Upper lobe of left lung (tissue), 4 donors: Measurements from ENCODE around the gene HSP90B1.

ENCODE experiments used
- CTCF ChIP-seq, 6 experiments: fragments of 450-650 bp in 4 of 6; fragments of 200-600 bp in 2 of 6; sonication (generic) in 2 of 6; IDR thresholded peaks; one replicate each; pipeline ENCODE4 v1.5.1; 2016 to 2019; ENCODE audit warnings: antibody characterized with exemption in 6 of 6
- EP300 ChIP-seq, 4 donors: sonication (generic); formaldehyde crosslinking; IDR thresholded peaks; one replicate each; pipeline ENCODE4 v1.5.1; 2017; ENCODE audit warnings: antibody characterized with exemption in 4 of 4, control low read depth in 2 of 4
- POLR2A ChIP-seq, 4 donors: fragments of 450-650 bp; IDR thresholded peaks; one replicate each; pipeline ENCODE4 v1.5.1; 2016 to 2017; ENCODE audit warnings: antibody characterized with exemption in 4 of 4, mild to moderate bottlenecking in 2 of 4

GRCh38 chr12:103969391-103969790 is 39.2 kb downstream of the HSP90B1 start:
- TF ChIP-seq CTCF (IDR thresholded peaks at IDR 0.05) (no peak), POLR2A (IDR thresholded peaks at IDR 0.05) (no peak), EP300 (IDR thresholded peaks at IDR 0.05) (no peak)
